IMR-90 (cell line): ENCODE measurements around the gene SRI. TPM values are rescaled to one million over a fixed set of nuclear protein-coding genes. Genes with fewer than 3 reads are reported as not detected.

ENCODE experiments used
- ATAC-seq: fragments of 200-7000 bp; cut with Tn5 transposase; 2 replicates; pipeline ENCODE4 v1.9.1; 2020; ENCODE audit warnings: low read depth, mild to moderate bottlenecking, moderate library complexity
- BruUV-seq: library from RNA; stranded (reverse); fragments of 400-500 nt; replicated peaks from 2 replicates; lab custom pipeline; 2021; lab: Mats Ljungman, UMichigan
- CTCF ChIA-PET: fragments of 300-600 bp; formaldehyde crosslinking; extraction: SDS; loops from one replicate; lab custom pipeline; 2021; ENCODE audit warnings: antibody characterized with exemption; lab: Yijun Ruan, JAX
- POLR2A ChIA-PET: fragments of 300-600 bp; sonication (Branson Sonifier 250); formaldehyde crosslinking; loops from one replicate; lab custom pipeline; 2022; ENCODE audit warnings: antibody characterized with exemption; ENCODE audit not compliant: unreplicated experiment; lab: Charles Lee
- DNase-seq: peaks from one replicate; pipeline ENCODE4 v3.0.0; 2013
- H2AFZ ChIP-seq: replicated peaks from 2 replicates; pipeline ENCODE3; 2013; ENCODE audit warnings: low read length, mild to moderate bottlenecking; ENCODE audit not compliant: poor library complexity
- H2AK5ac ChIP-seq: 2 replicates; pipeline ENCODE4 v1.6.1; 2013; ENCODE audit warnings: low read depth, low read length, inconsistent platforms
- H2AK9ac ChIP-seq: replicated peaks from 2 replicates; pipeline ENCODE3; 2013; ENCODE audit warnings: mild to moderate bottlenecking, low read depth, low read length, moderate library complexity; ENCODE audit not compliant: poor library complexity
- H2BK120ac ChIP-seq: 2 replicates; pipeline ENCODE4 v1.6.1; 2013; ENCODE audit warnings: low read depth, low read length, inconsistent platforms
- H2BK15ac ChIP-seq: 3 replicates; pipeline ENCODE4 v1.6.1; 2013; ENCODE audit warnings: low read depth, low read length, inconsistent platforms
- H2BK20ac ChIP-seq: 2 replicates; pipeline ENCODE4 v1.6.1; 2013; ENCODE audit warnings: low read depth, mild to moderate bottlenecking, inconsistent platforms, low read length, moderate library complexity
- H2BK5ac ChIP-seq: 2 replicates; pipeline ENCODE4 v1.6.1; 2013; ENCODE audit warnings: mild to moderate bottlenecking, low read depth, low read length, inconsistent platforms; ENCODE audit not compliant: poor library complexity, severe bottlenecking
- H3K14ac ChIP-seq: replicated peaks from 2 replicates; pipeline ENCODE4 v1.6.1; 2013; ENCODE audit warnings: low read depth, low read length, inconsistent platforms
- H3K18ac ChIP-seq: 2 replicates; pipeline ENCODE4 v1.6.1; 2013; ENCODE audit warnings: low read depth, low read length, control low read depth
- H3K23ac ChIP-seq: 2 replicates; pipeline ENCODE4 v1.6.1; 2013; ENCODE audit warnings: low read depth, low read length, inconsistent platforms
- H3K27ac ChIP-seq: 2 replicates; pipeline ENCODE4 v1.5.1; 2013; ENCODE audit warnings: mild to moderate bottlenecking, control low read depth, low read length; ENCODE audit not compliant: insufficient read depth
- H3K27me3 ChIP-seq: 2 replicates; pipeline ENCODE4 v1.6.1; 2013; ENCODE audit warnings: low read length; ENCODE audit not compliant: control insufficient read depth, insufficient read depth
- H3K36me3 ChIP-seq: 2 replicates; pipeline ENCODE4 v1.6.1; 2013; ENCODE audit warnings: low read length, mixed read lengths; ENCODE audit not compliant: control insufficient read depth, insufficient read depth
- H3K4ac ChIP-seq: 2 replicates; pipeline ENCODE4 v1.6.1; 2013; ENCODE audit warnings: low read depth, low read length, inconsistent platforms
- H3K4me1 ChIP-seq: 2 replicates; pipeline ENCODE4 v1.6.1; 2013; ENCODE audit warnings: low read length, mixed read lengths; ENCODE audit not compliant: control insufficient read depth, insufficient read depth
- H3K4me2 ChIP-seq: 2 replicates; pipeline ENCODE4 v1.6.1; 2013; ENCODE audit warnings: low read depth, mild to moderate bottlenecking, control low read depth, low read length, moderate library complexity
- H3K4me3 ChIP-seq: 2 replicates; pipeline ENCODE4 v1.5.1; 2013; ENCODE audit warnings: low read depth, mild to moderate bottlenecking, control low read depth, low read length, moderate library complexity; ENCODE audit not compliant: insufficient read depth
- H3K56ac ChIP-seq: 2 replicates; pipeline ENCODE4 v1.6.1; 2013; ENCODE audit warnings: low read length, inconsistent platforms; ENCODE audit not compliant: insufficient read depth; ENCODE audit errors: extremely low read depth
- H3K79me1 ChIP-seq, 2 experiments: 2 replicates each; pipeline ENCODE4 v1.6.1; 2013; ENCODE audit warnings: low read length in 2 of 2, inconsistent platforms in 1 of 2, low read depth in 1 of 2
- H3K9ac ChIP-seq: 2 replicates; pipeline ENCODE4 v1.6.1; 2013; ENCODE audit warnings: low read depth, low read length, control low read depth
- H3K9me1 ChIP-seq: 2 replicates; pipeline ENCODE4 v1.6.1; 2013; ENCODE audit warnings: low read length, inconsistent platforms; ENCODE audit not compliant: insufficient read depth
- H3K9me3 ChIP-seq: 2 replicates; pipeline ENCODE4 v1.6.1; 2013; ENCODE audit warnings: low read length; ENCODE audit not compliant: control insufficient read depth, insufficient read depth
- H4K20me1 ChIP-seq: 2 replicates; pipeline ENCODE4 v1.6.1; 2013; ENCODE audit warnings: low read length, inconsistent platforms; ENCODE audit not compliant: insufficient read depth
- H4K5ac ChIP-seq: 2 replicates; pipeline ENCODE4 v1.6.1; 2013; ENCODE audit warnings: mild to moderate bottlenecking, low read depth, low read length, control low read depth
- H4K8ac ChIP-seq, 2 experiments: 2 replicates each; pipeline ENCODE4 v1.6.1; 2013; ENCODE audit warnings: low read depth in 2 of 2, low read length in 2 of 2, control low read depth in 1 of 2, inconsistent platforms in 1 of 2
- H4K91ac ChIP-seq: 2 replicates; pipeline ENCODE4 v1.6.1; 2013; ENCODE audit warnings: low read depth, low read length, inconsistent platforms; ENCODE audit not compliant: insufficient read depth
- BHLHE40 ChIP-seq: fragments of 150-350 bp; IDR thresholded peaks from 2 replicates; pipeline ENCODE4 v1.6.1; 2016; ENCODE audit warnings: mild to moderate bottlenecking, low read depth, low read length
- CHD1 ChIP-seq: IDR thresholded peaks from 2 replicates; pipeline ENCODE4 v1.6.1; 2012; ENCODE audit warnings: low read depth, low read length, improper control_type of control experiment
- CTCF ChIP-seq: conservative IDR thresholded peaks from 2 replicates; pipeline ENCODE4 v1.5.1; 2012; ENCODE audit warnings: mild to moderate bottlenecking, low read depth, low read length, improper control_type of control experiment
- MAFK ChIP-seq: IDR thresholded peaks from 2 replicates; pipeline ENCODE4 v1.6.1; 2012; ENCODE audit warnings: low read depth, low read length, improper control_type of control experiment
- MAZ ChIP-seq: IDR thresholded peaks from 2 replicates; pipeline ENCODE4 v1.6.1; 2012; ENCODE audit warnings: low read depth, mild to moderate bottlenecking, low read length, improper control_type of control experiment, moderate library complexity, borderline replicate concordance
- MXI1 ChIP-seq: IDR thresholded peaks from 2 replicates; pipeline ENCODE4 v1.6.1; 2012; ENCODE audit warnings: low read depth, mild to moderate bottlenecking, low read length, moderate library complexity, borderline replicate concordance
- RCOR1 ChIP-seq: IDR thresholded peaks from 2 replicates; pipeline ENCODE4 v1.6.1; 2012; ENCODE audit warnings: mild to moderate bottlenecking, low read length, improper control_type of control experiment; ENCODE audit not compliant: insufficient replicate concordance
- SMC3 ChIP-seq: fragments of 150-350 bp; IDR thresholded peaks from 2 replicates; pipeline ENCODE4 v1.6.1; 2016; ENCODE audit warnings: low read depth, mild to moderate bottlenecking, antibody characterized with exemption, low read length, moderate library complexity
- WGBS, 2 experiments: methylation state at CpG; one replicate each; pipeline versions ENCODE4 v1.1.5 to v1.1.7; 2013; ENCODE audit warnings: missing lambda C conversion rate in 2 of 2; ENCODE audit not compliant: insufficient read length in 1 of 2; ENCODE audit errors: extremely low coverage in 2 of 2; 5-methylcytosine and 5-hydroxymethylcytosine counted together
- dilution Hi-C: fragments of 300-500 bp; cut with HindIII; formaldehyde crosslinking; loops from one replicate; pipeline ENCODE4 v1.14.3; 2018; ENCODE audit warnings: low sequenced_read_pairs; ENCODE audit not compliant: unreplicated experiment
- in situ Hi-C: fragments of 300-500 bp; cut with MboI; formaldehyde crosslinking; loops from 3 replicates; pipeline ENCODE4 v1.14.3; 2019; ENCODE audit warnings: low sequenced_read_pairs, inconsistent platforms, mixed read lengths
- intact Hi-C: fragments of 100-400 bp; cut with micrococcal nuclease; formaldehyde crosslinking; loops from 2 replicates; pipeline ENCODE4 v1.10.0; 2022
- polyA plus RNA-seq, 3 experiments: library from polyadenylated mRNA; depleted of rRNA; stranded (reverse); fragments of >200 nt; gene quantifications; 2 replicates each; pipeline ENCODE4 v1.2.3, GENCODE V29; 2012; ENCODE audit warnings: low replicate concordance in 1 of 3
- total RNA-seq: library from RNA; depleted of rRNA; stranded (reverse); fragments of >200 nt; gene quantifications from 2 replicates; pipeline ENCODE4 v1.2.3, GENCODE V29; 2012

SRI gene
- total and polyA plus RNA-seq, 2 of the 4 experiments (the other 2 are of a cell fraction), result 83.3 to 115 TPM

- TF ChIP-seq SMC3, result no peak
- TF ChIP-seq MAZ, result no peak
- TF ChIP-seq MXI1, result no peak
- no peak for TF ChIP-seq RCOR1
- TF ChIP-seq CHD1, result no peak
- TF ChIP-seq BHLHE40, result no peak
- TF ChIP-seq CTCF, result no peak
- TF ChIP-seq MAFK, result no peak
- Histone ChIP-seq H2AK5ac (no peak overlapping the region), H4K91ac (no peak overlapping the region), H3K14ac (no peak overlapping the region), H2BK20ac (no peak overlapping the region), H3K4me3 (no peak overlapping the region), H3K4me1 (no peaks in the 10 kb centered on the region), H2AFZ (no peak overlapping the region), H3K56ac (no peak overlapping the region), H3K79me1 (no peaks in the 10 kb centered on the region), H3K4ac (no peak overlapping the region), H3K4me2 (no peak overlapping the region), H2BK5ac (no peak overlapping the region), H3K27ac (no peak overlapping the region), H3K23ac (no peak overlapping the region), H4K5ac (no peak overlapping the region), H3K27me3 (no peaks in the 10 kb centered on the region), H3K36me3 (no peaks in the 10 kb centered on the region), H3K9me1 (no peaks in the 10 kb centered on the region), H2BK120ac (no peak overlapping the region), H3K18ac (no peak overlapping the region), H3K9ac (no peak overlapping the region), H4K20me1 (no peaks in the 10 kb centered on the region), H2AK9ac (no peak overlapping the region), H2BK15ac (no peak overlapping the region), H4K8ac (no peak overlapping the region), H3K9me3 (no peaks in the 10 kb centered on the region)
- ATAC-seq, result no peak
- no peak for DNase-seq
- dilution Hi-C loops (no loop called here), intact Hi-C loops (no loop called here), in situ Hi-C loops (no loop called here)
- ChIA-PET POLR2A (no interaction called here), CTCF (no interaction called here)
- WGBS, 2 experiments, result 33% methylated on average over 1 of the region's 2 CpGs; no CpG with 5 or more reads in 1 of the 2 experiments
- no TSS peak for BruUV-seq
These were observed 52.6 kb downstream of the SRI start for GRCh38 chr7:88167223-88167622.
